GM21717 (cell line): ENCODE results near the gene SNRK.
A peak's percentile ranks its signal among the peaks of the same experiment; 100 is the strongest.

Experiments used
- ATAC-seq: cut with Tn5 transposase; IDR thresholded peaks from one replicate; pipeline ENCODE4 v1.9.1; 2021; ENCODE audit warnings: mild to moderate bottlenecking, moderate library complexity; ENCODE audit not compliant: unreplicated experiment

The SNRK gene

DNA sequence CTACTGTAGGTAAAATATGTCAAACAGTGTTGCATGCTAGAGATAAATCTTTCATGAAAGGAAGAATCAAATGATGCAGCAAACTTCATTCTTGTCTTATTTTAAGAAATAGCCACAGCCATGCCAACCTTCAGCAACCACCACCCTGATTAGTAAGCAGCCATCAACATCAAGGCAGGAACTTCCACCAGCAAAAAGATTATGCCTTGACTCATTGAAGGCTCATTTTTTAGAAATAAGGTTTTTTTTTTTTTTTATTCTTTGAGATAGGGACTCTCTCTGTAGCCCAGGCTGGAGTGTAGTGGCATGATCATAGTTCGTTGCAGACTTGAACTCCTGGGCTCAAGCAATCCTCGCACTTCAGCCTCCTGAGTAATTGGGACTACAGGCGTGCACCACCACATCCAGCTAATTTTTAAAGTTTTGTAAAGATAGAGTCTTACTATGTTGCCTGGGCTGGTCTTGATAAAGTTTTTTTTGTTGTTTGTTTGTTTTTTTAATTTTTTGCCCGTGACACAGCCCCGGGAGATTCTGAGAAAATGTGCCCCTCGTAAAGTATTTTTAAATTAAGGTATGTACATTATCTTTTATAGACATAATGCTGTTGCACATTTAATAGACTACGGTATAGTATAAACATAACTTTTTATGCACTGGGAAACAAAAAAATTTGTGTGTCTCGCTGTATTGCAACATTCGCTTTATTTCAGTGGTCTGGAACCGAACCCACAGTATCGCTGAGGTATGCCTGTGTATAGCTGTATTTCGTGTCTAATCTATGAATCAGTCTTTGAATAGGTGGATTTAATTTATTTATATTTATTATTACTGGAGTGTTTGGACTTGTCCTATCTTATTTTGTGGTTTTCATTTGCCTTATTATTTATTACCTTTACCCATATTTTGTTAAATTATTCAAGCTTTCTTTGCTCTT, 23.3 kb downstream of the SNRK start:
- ATAC-seq, result no peak

GRCh38 chr3:43316783-43317460, 30.6 kb downstream of the SNRK start:
- no peak for ATAC-seq

DNA sequence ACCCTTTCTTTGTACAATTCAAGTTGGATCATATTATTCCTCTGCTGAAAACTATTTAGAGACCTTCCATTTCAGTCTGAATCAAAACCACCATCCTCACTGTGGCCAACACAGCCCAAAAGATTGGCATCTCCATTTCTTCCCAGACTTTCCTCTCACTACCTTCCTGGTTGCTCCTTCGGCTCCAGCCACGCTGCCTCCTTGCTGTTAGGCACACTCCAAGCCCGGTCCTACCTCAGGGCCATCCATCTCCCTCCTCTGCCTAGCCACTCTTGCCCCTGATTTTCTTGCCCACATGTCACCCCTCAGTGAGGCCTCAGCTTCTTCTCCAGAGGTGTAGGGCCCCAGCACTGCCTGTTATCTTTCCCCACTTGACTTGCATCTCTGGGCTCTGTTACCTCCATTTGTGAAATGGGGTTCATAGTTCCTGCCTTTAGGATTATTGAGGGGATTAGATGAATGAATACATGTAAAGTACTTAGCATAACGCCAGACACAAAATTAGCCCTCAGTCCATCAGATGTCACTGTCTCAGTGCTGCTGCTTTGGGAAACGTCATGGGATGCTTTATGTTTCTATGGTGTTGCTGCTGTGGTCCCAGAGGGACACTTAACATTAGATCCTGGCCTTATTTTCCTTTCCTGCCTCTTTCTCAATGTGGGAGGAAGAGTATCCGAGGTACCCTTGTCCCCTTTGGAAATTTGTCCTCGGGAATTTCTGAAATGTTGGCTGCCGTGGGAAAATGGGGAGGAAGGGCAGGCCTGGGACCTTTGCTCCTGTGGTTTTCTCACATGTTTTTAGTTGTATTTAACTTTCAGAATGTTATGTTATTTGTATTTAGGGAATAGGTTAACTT, 31.3 kb downstream of the SNRK start:
- no peak for ATAC-seq

GRCh38 chr3:43319376-43319775, 33.0 kb downstream of the SNRK start:
- ATAC-seq, result no peak

DNA sequence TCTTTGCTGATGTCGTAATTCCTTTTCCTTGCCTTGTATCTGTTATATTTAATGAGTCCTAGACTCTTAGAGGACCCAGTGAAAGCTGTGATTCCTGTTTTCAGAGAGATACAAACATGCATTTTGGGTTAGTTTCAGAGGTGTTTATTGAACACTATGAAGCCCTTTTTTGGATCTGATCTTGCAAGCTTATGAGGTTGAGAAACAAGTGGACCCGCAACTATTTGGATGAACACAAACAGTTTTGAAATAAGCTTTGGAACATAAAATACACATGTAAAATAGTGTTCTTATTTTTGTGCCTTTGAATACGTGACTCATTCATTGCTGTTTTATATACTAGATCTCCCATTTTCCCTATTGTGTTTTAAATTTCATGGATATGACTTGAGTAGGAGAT, 33.5 kb downstream of the SNRK start:
- no peak for ATAC-seq

- ATAC-seq, result no peak
Measured at GRCh38 chr3:43320288-43320687, 33.9 kb downstream of the SNRK start.

DNA sequence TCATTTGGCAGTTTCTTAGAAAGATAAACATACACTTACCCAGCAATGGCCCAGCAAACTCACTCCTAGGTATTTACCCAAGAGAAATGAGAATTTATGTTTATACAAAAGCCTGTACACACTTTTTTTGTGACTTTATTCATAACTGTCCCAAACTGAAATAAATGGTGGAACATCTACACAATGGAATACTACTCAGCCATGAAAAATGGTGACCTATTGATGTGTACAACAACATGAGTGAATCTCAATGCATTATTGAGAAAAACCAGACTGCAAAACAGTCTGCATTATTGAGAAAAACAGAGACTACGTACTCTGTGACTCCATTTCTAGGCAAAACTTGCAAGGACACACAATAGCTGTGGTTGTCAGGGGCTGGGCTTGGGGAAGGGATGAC, 37.2 kb downstream of the SNRK start:
- ATAC-seq, result no peak

DNA sequence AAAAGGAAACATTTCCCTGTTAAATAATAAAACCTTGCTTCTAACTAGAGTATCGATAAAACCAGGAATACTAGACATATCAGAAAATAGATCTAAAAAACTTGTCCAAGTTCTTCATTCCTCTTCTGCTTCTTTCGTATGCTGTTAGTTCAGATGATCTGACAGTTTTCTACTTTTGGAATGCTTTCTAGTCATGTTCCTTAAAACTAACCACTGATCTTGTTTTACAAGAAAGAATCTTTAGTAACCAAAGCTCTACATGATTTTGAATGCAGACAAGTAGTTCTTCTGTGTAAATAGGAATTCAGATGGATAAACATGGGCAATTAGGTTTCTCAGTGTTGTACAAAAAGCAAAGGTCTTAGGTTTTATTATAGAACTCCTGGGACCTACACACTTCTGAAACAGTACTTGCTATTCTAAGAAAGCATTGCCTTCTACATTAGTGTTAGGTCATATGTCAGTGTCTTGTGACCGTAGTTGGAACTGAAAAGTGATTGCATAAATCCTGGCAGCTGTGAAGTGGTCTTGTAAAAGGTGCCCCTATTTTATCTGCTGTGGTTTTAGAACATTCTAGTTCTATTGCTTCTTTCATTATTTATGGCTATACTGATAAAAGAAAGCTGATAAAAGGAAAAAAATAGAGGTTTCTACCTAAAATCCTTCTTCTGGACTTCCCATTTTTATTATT, 40.7 kb downstream of the SNRK start:
- ATAC-seq, result peak; percentile 44

DNA sequence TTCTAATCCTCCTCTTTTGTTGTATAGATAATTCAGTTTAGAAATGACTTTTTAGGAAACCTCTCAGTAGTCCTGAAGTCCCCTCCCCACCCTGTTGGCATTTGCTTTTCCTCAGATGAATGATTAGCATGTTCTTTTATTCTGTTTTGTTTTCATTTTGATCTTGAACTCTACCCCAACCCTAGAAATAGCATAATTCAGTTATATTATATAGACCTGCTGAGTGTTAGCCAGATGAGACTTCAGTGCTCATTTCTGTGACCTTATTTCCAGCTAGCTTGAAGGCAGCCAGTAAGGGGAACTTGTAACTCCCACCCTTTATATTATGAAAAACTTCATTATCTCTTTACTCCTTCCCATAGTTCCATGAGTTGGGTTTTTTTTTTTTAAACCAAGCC, 41.2 kb downstream of the SNRK start:
- ATAC-seq, result no peak

DNA sequence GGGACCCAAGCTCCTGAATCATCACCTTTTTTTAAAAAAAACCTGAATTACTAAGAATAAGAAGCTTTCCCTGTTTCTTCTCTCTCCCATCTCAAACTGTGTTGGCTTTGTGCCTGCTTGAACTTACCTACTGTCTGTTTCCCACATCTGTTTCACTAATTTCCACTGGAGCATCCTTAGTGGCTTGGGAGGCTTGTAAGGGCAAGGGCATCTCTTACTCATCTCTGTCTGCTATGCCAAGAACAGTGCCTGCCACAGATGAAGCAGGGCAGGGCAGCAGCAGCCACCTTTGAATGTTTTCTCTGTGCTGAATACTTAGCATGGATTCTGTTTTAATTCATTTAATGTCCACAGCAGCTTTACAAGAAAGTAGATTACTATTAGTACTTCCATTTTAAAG, 42.3 kb downstream of the SNRK start:
- no peak for ATAC-seq

DNA sequence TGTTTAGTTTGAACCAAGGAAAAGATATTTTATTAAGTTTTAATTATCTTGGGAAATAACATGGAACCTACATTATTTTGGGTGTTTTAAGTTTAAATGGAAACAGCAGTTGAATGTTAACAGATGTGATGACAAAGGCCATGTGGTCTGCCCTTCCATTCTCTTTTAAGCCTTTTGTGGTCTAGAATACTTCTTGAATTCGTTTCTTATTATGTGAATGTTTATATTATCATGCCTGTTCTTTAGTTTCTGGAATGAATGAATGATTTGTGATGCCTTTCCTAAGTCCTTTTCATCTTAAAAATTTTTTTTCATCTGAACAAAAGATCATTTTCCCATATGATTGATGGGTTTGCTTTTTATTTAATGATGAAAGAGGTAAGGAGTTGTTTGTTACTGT, 44.6 kb downstream of the SNRK start:
- no peak for ATAC-seq

DNA sequence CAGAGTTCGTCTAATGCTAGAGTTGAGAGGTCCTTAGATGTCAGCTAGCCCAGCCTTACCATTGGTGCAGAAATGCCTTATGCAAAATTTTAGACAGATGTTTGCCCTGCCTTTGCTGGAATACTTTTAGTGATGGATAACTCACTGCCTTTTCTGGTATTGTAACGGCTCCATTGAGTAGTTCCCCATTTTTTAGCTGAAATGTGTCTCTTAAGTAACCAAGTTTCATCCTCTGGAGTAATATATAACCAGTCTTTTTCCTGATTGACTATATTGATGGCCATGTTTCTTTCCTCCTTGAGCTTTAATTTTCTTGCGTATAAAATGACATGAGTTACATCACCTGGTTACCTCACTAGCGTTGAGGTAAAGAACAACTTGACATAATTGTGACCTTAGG, 45.0 kb downstream of the SNRK start:
- no peak for ATAC-seq

- ATAC-seq, result no peak
Measured at GRCh38 chr3:43334976-43335375, 48.6 kb downstream of the SNRK start.

GRCh38 chr3:43335799-43336198, 49.5 kb downstream of the SNRK start:
- no peak for ATAC-seq

DNA sequence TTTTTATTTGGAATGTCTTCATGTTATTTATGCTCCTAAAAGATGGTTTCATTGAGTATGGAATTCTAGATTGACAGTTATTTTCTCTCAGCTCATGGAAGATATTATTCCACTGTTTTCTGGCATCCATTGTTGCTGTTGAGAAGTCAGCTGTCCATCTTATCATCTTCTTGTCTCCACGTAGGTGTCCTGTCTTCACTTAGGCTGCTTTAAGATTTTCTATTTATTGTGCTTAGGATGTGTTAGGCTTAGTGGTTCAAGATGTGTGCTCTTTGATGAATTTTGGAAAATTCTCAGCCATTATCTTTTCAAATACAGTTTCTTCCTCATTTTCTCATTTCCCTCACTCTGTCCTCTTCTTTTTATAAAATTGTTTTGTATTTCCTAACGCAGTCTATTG, 52.0 kb downstream of the SNRK start:
- ATAC-seq, result no peak

GRCh38 chr3:43340403-43340802, 54.1 kb downstream of the SNRK start:
- no peak for ATAC-seq

DNA sequence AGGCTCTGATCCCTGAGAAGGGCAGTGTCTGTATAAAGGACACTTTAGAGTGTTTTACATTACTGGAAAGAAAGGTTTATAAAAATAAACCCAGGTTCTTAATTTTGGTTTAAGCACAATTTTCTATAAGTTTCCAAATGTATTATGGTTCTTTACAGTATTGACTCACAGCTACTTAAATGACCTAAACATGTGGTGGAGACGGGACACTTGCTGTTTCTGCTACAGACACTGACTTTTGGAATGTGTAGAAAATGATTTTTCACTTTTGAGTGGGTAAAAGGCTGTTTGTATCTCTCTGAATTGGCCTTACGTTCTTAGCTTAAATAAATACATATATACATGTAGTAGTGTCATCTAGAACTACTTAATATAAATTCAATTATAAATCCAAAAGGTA, 55.4 kb downstream of the SNRK start:
- no peak for ATAC-seq

GRCh38 chr3:43343185-43343584, 56.8 kb downstream of the SNRK start:
- ATAC-seq, result no peak

GRCh38 chr3:43343815-43344214, 57.5 kb downstream of the SNRK start:
- no peak for ATAC-seq

- no peak for ATAC-seq
Measured at GRCh38 chr3:43344520-43344919, 58.2 kb downstream of the SNRK start.

GRCh38 chr3:43345246-43345645, 58.9 kb downstream of the SNRK start:
- ATAC-seq, result no peak
